Dendritic cell treated with granulocyte-macrophage colony-stimulating factor and Interleukin-4, amounts not matched to agents 40 ng/mL and 50 ng/mL, for 4 days (primary cell): Measurements from ENCODE around the gene ABHD12.

Experiments
- H3K27ac Mint-ChIP-seq: one replicate; pipeline ENCODE4 v1.8.0; 2022; ENCODE audit warnings: mild to moderate bottlenecking, mixed read lengths
- H3K27me3 Mint-ChIP-seq: one replicate; pipeline ENCODE4 v1.8.0; 2022; ENCODE audit warnings: mild to moderate bottlenecking, mixed read lengths
- H3K36me3 Mint-ChIP-seq: one replicate; pipeline ENCODE4 v1.8.0; 2022; ENCODE audit warnings: low read depth, mixed read lengths
- H3K4me1 Mint-ChIP-seq: one replicate; pipeline ENCODE4 v1.8.0; 2022; ENCODE audit warnings: low read depth, mixed read lengths
- H3K4me3 Mint-ChIP-seq: one replicate; pipeline ENCODE4 v1.8.0; 2022; ENCODE audit warnings: mild to moderate bottlenecking, moderate library complexity, mixed read lengths
- H3K9me3 Mint-ChIP-seq: one replicate; pipeline ENCODE4 v1.8.0; 2022; ENCODE audit warnings: mixed read lengths
- intact Hi-C: fragments of 100-400 bp; cut with micrococcal nuclease; formaldehyde crosslinking; loops from one replicate; pipeline ENCODE4 v1.15.0; 2022

ABHD12 gene

DNA sequence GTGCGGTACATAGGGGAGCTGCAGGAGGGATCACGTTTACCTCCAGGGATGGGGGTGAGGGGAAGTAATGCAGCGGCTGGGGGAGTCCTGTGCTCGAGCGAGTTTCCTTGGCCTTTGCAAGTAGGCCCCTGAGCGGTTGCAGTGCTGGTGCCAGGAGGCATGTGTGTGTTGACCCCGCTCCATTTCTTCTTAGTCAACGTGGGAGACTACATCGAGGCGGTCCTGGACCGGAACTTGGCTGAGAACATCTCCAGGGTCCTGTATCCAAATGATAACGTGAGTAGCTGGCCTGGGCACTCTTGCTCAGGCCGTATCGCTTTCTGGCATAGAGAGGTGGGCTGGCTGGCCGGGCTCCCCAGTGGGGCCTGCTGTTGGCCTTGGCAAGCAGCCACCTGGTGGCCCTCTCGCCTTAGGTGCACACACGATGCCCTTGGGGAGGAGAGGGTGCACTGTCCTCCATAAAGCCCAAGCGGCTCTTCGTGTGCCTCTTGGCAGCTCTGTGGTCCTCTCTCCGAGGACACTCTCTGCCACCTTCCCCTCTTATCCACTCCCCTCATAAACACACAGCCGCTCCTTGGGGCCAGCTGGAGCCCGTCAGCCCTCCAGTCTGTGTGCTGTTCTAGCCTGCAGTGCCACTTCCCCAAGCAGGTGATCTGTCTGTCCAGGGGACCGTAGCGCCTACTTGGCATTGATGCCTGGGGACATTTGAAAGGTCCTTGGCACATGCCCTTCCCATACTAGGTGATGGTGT is 113.4 kb downstream of the ABHD12 start:
- Mint-ChIP-seq H3K4me1 (no peaks in the 10 kb centered on the region), H3K27ac (no peak overlapping the region), H3K36me3 (peaks cover 100% of the 10 kb centered on the region), H3K9me3 (no peaks in the 10 kb centered on the region), H3K4me3 (no peak overlapping the region), H3K27me3 (no peaks in the 10 kb centered on the region)
- intact Hi-C loops = no loop called here

GRCh38 chr20:25276533-25277050 is 114.0 kb downstream of the ABHD12 start:
- Mint-ChIP-seq H3K36me3 (peaks cover 100% of the 10 kb centered on the region), H3K27ac (no peak overlapping the region), H3K4me1 (no peaks in the 10 kb centered on the region), H3K4me3 (no peak overlapping the region), H3K27me3 (no peaks in the 10 kb centered on the region), H3K9me3 (no peaks in the 10 kb centered on the region)
- intact Hi-C loops = no loop called here

- intact Hi-C loops = no loop called here
- Mint-ChIP-seq H3K36me3 (peaks cover 100% of the 10 kb centered on the region), H3K9me3 (no peaks in the 10 kb centered on the region), H3K27me3 (no peaks in the 10 kb centered on the region), H3K4me1 (no peaks in the 10 kb centered on the region), H3K4me3 (no peak overlapping the region), H3K27ac (no peak overlapping the region)
Observed at GRCh38 chr20:25275813-25276532, 114.7 kb downstream of the ABHD12 start.

DNA sequence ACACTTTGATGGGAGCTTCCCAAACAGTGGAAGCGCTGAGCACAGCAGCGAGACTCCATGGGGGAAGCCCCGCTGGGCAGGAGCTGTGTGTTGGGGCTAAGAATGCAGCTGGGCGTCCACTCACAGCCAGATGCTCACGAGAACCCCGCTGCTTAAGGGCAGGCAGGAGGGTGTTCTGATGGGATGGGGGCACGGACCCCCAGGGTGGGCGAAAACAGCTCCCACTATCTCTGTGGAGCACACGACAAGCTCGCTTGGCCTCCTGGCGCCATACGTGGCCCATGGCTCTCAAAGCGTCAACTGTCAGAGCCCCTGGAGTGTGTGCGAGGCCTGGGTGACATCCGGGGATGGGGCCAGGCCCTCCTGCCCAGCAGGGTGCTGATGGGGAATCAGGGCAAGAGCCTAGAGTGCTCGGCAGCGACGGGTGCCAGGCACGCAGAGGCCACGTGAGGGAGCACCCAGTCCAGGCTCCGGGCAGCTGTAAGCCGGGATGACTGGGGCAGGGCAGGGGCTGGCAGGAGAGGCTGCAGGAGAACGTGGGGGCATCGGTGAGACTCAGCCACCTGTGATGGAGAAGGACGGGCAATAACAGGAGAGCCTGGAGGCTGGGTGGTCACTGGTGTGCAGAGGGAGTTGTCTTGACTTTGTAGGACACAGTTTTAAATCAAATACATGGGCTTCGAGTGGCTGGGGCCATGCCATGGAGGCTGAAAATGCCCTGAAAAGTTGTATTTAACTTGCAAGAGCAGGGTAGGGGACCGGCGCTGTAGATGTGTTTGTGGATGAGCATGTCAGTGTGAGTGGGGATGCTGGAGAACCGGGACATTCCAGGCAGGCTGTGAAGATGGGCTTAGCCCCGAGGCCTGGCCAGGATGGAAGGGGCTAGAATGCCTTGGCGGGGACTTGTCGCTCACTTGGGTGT is 115.5 kb downstream of the ABHD12 start:
- H3K36me3 Mint-ChIP-seq = peaks cover 100% of the 10 kb centered on the region
- intact Hi-C loops = no loop called here
- H3K4me3 Mint-ChIP-seq = no peak overlapping the region
- H3K4me1 Mint-ChIP-seq = no peaks in the 10 kb centered on the region
- H3K9me3 Mint-ChIP-seq = no peaks in the 10 kb centered on the region
- H3K27me3 Mint-ChIP-seq = no peaks in the 10 kb centered on the region
- peak overlapping the region; percentile 1 for H3K27ac Mint-ChIP-seq

- no peaks in the 10 kb centered on the region for H3K9me3 Mint-ChIP-seq
- H3K36me3 Mint-ChIP-seq = peaks cover 100% of the 10 kb centered on the region
- H3K4me3 Mint-ChIP-seq = no peak overlapping the region
- no peaks in the 10 kb centered on the region for H3K27me3 Mint-ChIP-seq
- no peaks in the 10 kb centered on the region for H3K4me1 Mint-ChIP-seq
- no peak overlapping the region for H3K27ac Mint-ChIP-seq
- intact Hi-C loops = no loop called here
Observed at GRCh38 chr20:25274481-25274880, 116.2 kb downstream of the ABHD12 start.

GRCh38 chr20:25273541-25274358 is 116.9 kb downstream of the ABHD12 start:
- H3K27ac Mint-ChIP-seq = no peak overlapping the region

GRCh38 chr20:25273046-25273445 is 117.6 kb downstream of the ABHD12 start:
- H3K27ac Mint-ChIP-seq = no peak overlapping the region

More at GRCh38 chr20:25273541-25274358, 116.9 kb downstream of the ABHD12 start:
- H3K36me3 Mint-ChIP-seq = peaks cover 100% of the 10 kb centered on the region
- no peaks in the 10 kb centered on the region for H3K9me3 Mint-ChIP-seq
- H3K27me3 Mint-ChIP-seq = no peaks in the 10 kb centered on the region
- intact Hi-C loops = no loop called here
- no peak overlapping the region for H3K4me3 Mint-ChIP-seq
- no peaks in the 10 kb centered on the region for H3K4me1 Mint-ChIP-seq

GRCh38 chr20:25272223-25273000 is 118.2 kb downstream of the ABHD12 start:
- no peak overlapping the region for H3K4me3 Mint-ChIP-seq
- no peaks in the 10 kb centered on the region for H3K27me3 Mint-ChIP-seq
- H3K36me3 Mint-ChIP-seq = peaks cover 88% of the 10 kb centered on the region
- H3K9me3 Mint-ChIP-seq = no peaks in the 10 kb centered on the region
- intact Hi-C loops = no loop called here
- H3K4me1 Mint-ChIP-seq = no peaks in the 10 kb centered on the region
- no peak overlapping the region for H3K27ac Mint-ChIP-seq

More at GRCh38 chr20:25273046-25273445, 117.6 kb downstream of the ABHD12 start:
- intact Hi-C loops = no loop called here
- H3K27me3 Mint-ChIP-seq = no peaks in the 10 kb centered on the region
- H3K9me3 Mint-ChIP-seq = no peaks in the 10 kb centered on the region
- H3K4me1 Mint-ChIP-seq = no peaks in the 10 kb centered on the region
- peaks cover 95% of the 10 kb centered on the region for H3K36me3 Mint-ChIP-seq
- H3K4me3 Mint-ChIP-seq = no peak overlapping the region

DNA sequence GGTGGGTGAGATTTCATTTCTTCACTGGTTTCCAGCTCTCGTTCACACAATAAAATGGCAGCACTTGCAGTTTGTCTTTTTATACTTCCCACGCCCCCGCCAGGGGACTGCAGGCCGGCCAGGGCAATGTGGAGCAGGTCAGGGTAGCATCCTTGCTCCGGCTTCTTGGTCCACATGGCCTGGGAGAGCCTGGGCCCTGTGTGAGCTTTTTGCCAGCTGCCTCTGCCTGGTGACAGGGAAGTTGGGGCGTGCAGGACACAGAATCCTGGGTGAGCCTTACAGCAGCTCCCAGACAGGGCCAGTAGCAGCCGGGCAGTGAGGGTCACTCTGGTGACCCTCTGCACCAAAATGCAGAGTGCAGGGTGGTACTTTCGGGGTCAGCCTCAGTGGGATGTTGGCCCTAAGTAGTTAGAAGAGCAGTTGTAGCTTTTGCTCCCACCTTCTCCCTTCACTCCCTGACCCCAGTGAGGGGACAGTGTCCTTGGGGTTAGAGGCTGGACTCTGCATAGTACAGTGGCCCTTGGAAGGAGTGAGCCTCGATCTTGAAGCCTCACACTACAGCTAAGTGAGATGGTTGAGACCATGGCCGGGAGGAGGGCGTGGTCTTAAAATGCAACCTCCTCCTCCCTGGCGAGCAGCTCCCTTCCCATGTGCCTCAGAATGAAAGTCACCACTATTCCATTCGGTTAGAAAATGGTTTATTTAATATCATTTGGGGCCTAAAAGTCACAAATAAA is 119.0 kb downstream of the ABHD12 start:
- no peaks in the 10 kb centered on the region for H3K27me3 Mint-ChIP-seq
- H3K27ac Mint-ChIP-seq = no peak overlapping the region
- no peaks in the 10 kb centered on the region for H3K9me3 Mint-ChIP-seq
- peaks cover 86% of the 10 kb centered on the region for H3K36me3 Mint-ChIP-seq
- intact Hi-C loops = no loop called here
- H3K4me3 Mint-ChIP-seq = no peak overlapping the region
- H3K4me1 Mint-ChIP-seq = no peaks in the 10 kb centered on the region

DNA sequence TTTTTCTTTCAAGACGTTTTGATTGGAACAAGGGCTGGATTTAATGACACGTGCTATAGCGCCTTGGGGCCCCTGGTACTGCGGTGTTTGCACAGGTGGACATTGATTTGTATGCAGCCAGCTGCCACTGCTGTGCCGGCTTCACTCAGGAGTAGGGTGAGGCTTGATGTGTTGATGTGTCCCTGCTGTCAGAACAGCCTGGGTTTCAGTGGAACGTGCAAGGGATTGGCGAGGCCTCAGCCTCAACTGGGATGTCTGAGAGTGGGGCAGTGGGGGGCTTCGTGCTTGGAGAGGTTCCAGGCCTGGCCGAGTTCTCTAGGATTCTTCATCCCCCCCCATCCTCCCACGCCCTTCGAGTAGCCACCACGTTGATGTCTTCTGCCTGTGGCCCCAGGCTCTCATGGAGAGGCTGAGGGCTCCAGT is 119.8 kb downstream of the ABHD12 start:
- Mint-ChIP-seq H3K9me3 (no peaks in the 10 kb centered on the region), H3K36me3 (peaks cover 84% of the 10 kb centered on the region), H3K27ac (no peak overlapping the region), H3K27me3 (no peaks in the 10 kb centered on the region), H3K4me1 (no peaks in the 10 kb centered on the region), H3K4me3 (no peak overlapping the region)
- intact Hi-C loops = no loop called here

DNA sequence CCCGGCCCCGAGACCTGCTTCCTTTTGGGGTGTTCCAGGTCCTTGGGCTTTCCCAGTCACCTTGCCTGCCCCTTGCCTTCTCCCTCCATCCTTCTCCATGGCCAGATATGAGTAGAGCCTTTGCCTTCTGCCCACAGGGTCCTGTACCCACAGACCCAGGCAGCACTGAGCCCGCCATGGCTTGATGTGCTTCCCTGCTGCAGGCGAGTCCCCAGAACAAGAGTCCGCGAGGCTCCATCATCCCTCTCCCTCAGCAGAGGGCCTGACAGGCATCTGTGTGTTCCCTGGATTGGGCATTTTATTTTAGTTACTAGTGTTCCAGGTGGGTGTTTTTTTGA is 120.8 kb downstream of the ABHD12 start:
- Mint-ChIP-seq H3K27ac (no peak overlapping the region), H3K4me3 (no peak overlapping the region), H3K9me3 (no peaks in the 10 kb centered on the region), H3K36me3 (peaks cover 75% of the 10 kb centered on the region), H3K27me3 (no peaks in the 10 kb centered on the region), H3K4me1 (no peaks in the 10 kb centered on the region)
- intact Hi-C loops = no loop called here
